Stimulated activated naive CD8-positive, alpha-beta T cell treated with anti-CD3 and anti-CD28 coated beads, Interleukin-15, Interleukin-2, amounts not matched to agents 100 U/mL and 50 U/mL, for 24 hours (primary cell): ENCODE data around the gene DSCAM.
"Not testable (repeated sequence)": the region's sequence is repeated elsewhere in the genome, so short reads cannot be mapped to it uniquely, and the experiment has no call there.

ENCODE experiments used
- ATAC-seq: fragments of 150-1000 bp; cut with Tn5 transposase; one replicate; pipeline ENCODE4 v1.10.0; 2021
- DNase-seq: peaks from one replicate; pipeline ENCODE4 v3.0.0; 2021

Gene DSCAM

GRCh38 chr21:40379881-40380810, 466.8 kb downstream of the DSCAM start:
- no peak for DNase-seq
- no peak for ATAC-seq

GRCh38 chr21:40377135-40377534, 469.8 kb downstream of the DSCAM start:
- DNase-seq (no peak), ATAC-seq (no peak)

- DNase-seq (no peak), ATAC-seq (no peak)
These were observed 473.2 kb downstream of the DSCAM start for GRCh38 chr21:40373761-40374160.

GRCh38 chr21:40372506-40372905, 474.5 kb downstream of the DSCAM start:
- ATAC-seq (no peak), DNase-seq (no peak)

- DNase-seq: no peak
- no peak for ATAC-seq
These were observed 475.6 kb downstream of the DSCAM start for GRCh38 chr21:40371329-40371728.

GRCh38 chr21:40356644-40357043, 490.3 kb downstream of the DSCAM start:
- DNase-seq (no peak), ATAC-seq (no peak)

GRCh38 chr21:40355076-40355475, 491.9 kb downstream of the DSCAM start:
- ATAC-seq: no peak

GRCh38 chr21:40351006-40351405, 496.0 kb downstream of the DSCAM start:
- no peak for ATAC-seq

More at GRCh38 chr21:40355076-40355475, 491.9 kb downstream of the DSCAM start:
- no peak for DNase-seq

GRCh38 chr21:40349591-40349990, 497.4 kb downstream of the DSCAM start:
- no peak for DNase-seq
- ATAC-seq: no peak

More at GRCh38 chr21:40351006-40351405, 496.0 kb downstream of the DSCAM start:
- DNase-seq: no peak

GRCh38 chr21:40345711-40346321, 501.1 kb downstream of the DSCAM start:
- ATAC-seq (no peak), DNase-seq (no peak)

- no peak for DNase-seq
- no peak for ATAC-seq
These were observed 506.6 kb downstream of the DSCAM start for GRCh38 chr21:40340357-40340756.

- ATAC-seq: no peak
These were observed 507.9 kb downstream of the DSCAM start for GRCh38 chr21:40339050-40339449.

GRCh38 chr21:40337981-40338380, 509.0 kb downstream of the DSCAM start:
- DNase-seq: no peak
- no peak for ATAC-seq

More at GRCh38 chr21:40339050-40339449, 507.9 kb downstream of the DSCAM start:
- DNase-seq: no peak

GRCh38 chr21:40335704-40336103, 511.3 kb downstream of the DSCAM start:
- ATAC-seq: no peak
- DNase-seq: no peak

GRCh38 chr21:40334159-40334558, 512.8 kb downstream of the DSCAM start:
- no peak for ATAC-seq
- DNase-seq: no peak

- no peak for DNase-seq
- no peak for ATAC-seq
These were observed 513.2 kb downstream of the DSCAM start for GRCh38 chr21:40333731-40334130.

GRCh38 chr21:40331804-40332203, 515.2 kb downstream of the DSCAM start:
- ATAC-seq (no peak), DNase-seq (no peak)

GRCh38 chr21:40331172-40331571, 515.8 kb downstream of the DSCAM start:
- DNase-seq (no peak), ATAC-seq (no peak)

- DNase-seq (no peak), ATAC-seq (no peak)
These were observed 522.6 kb downstream of the DSCAM start for GRCh38 chr21:40324389-40324788.

- DNase-seq, ATAC-seq: not testable (repeated sequence)
These were observed 526.2 kb downstream of the DSCAM start for GRCh38 chr21:40320718-40321117.

- DNase-seq: no peak
- no peak for ATAC-seq
These were observed 528.6 kb downstream of the DSCAM start for GRCh38 chr21:40318371-40318770.

- ATAC-seq: no peak
- DNase-seq: no peak
These were observed 530.9 kb downstream of the DSCAM start for GRCh38 chr21:40316104-40316503.

GRCh38 chr21:40315626-40316025, 531.3 kb downstream of the DSCAM start:
- ATAC-seq (no peak), DNase-seq (no peak)
